ENCODE data around the gene PHKB. TPM values are rescaled to one million over a fixed set of nuclear protein-coding genes. Genes with fewer than 3 reads are reported as not detected.

The PHKB gene
- polyA plus RNA-seq, 4 donors = 77.7 to 89.0 (median 83.2) TPM

DNA sequence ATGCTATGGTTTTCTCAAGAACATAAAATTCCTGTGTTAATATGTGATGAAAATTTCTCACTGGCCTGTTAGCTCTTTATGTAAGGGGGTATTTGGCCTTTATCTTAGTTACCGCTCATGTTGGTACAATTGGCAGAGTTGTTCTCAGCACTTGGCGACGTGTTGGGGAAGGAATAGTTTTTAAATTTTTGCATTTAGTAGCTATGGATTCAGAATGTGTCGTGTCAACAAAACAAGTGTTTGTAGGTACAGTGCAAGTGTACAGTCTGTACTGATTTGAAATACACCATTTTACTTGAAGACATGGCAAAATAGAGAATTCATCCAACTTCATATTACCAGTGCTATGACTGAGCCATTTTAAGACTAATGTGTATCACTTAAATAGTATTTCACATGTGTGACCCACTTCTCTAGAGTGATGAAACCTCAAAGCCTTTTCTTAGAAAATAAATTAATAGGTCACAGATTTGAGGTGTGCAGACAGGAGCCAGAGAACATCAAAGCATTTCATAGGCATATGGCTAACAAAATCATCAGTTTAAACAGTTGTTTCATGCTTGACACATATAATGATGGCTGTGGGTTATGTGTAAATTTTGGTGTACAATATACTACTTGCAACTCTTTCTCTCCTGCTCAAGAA is 150.8 kb downstream of the PHKB start:
- DNase-seq (ENCODE audit: low read depth in 4 of 4, low spot score in 3 of 4) = no peak

DNA sequence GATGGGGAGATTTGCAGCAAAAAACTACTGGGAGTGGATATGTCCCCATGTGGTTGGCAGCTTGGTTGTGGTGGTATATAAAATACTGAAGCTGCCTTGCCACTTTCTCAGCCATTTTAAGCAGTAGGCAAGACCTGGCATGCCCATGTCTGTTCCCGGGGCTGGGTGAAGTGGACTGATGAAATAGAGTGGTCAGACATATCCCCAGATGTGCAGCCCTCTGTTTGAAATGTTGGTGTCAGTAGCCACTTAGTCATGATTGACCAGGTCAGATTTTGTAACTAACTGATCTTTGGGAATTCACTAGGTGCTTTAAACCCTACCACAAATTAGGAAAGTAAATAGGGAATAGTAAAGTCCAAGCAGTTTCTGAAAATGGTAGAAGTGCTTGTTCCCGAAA is 151.6 kb downstream of the PHKB start:
- no peak for DNase-seq (ENCODE audit: low read depth in 4 of 4, low spot score in 3 of 4)

DNA sequence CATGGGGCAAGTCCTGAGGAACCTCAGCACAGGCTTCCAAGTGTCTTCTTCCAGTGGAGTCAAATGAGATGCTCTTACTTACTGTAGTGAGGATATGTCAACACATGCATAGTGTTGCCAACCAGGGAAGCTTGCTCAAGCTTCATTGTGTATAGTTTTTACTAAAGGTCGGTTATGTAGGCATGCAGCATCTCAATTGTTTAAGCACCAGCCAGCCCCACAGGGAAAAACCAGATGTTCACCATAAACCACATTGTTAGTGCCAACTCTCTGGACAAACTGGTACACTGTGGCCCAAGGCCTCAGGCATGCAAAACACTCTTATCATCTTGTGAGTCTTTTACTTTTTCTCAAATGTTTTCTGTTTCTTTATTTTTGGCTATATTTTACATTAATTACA is 152.1 kb downstream of the PHKB start:
- no peak for DNase-seq (ENCODE audit: low read depth in 4 of 4, low spot score in 3 of 4)

DNA sequence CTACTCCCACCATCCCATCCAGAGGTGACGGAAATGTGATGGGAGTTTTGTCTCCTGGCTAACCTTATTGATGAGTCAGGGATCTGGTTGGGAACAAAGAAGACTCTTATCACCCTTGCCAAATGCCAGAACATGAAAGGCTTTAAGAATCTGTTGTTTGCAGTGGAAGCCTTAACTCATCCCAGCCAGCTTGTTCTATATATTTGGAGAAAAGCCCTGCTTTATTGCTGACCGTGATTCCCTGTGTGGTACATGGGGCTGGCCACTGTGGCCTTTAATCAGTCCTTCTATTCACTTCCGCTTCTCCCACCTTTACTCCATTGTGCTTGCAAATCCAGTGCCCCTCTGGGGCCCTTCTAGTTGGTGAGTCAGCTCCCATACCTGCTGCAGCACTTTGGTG is 156.6 kb downstream of the PHKB start:
- DNase-seq (ENCODE audit: low read depth in 4 of 4, low spot score in 3 of 4) = no peak

DNA sequence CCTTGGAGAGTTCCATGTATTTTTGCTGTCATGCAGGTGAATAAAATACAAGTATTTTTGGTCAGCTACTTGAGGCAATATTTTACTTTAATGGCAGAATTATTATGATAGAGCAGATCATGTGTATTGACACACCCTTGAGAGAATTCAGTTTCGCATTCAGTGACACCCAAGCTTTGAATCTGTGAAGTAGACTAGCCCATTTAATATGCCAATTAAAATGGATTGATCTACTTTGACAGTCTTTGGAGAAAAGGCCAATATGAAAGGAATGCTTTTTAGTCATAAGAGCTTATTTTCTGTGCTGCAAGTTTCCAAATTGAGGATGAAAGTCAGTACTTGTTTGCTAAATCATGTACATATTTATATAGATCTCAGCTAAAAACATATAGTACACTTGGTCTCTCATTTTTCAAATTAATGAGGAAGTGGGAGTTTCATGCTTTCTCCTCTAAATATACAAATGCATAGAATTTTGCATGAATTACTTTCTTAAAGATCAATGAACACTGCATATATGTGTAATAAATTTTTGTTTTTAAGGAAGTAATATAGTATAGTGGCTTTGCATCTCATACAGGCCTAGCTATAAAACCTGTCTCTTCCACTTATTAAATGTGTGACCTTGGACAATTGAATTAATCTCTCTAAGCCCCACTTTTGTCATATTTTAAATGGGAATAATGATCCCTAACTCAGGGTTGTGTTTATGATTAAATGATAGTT is 161.5 kb downstream of the PHKB start:
- DNase-seq (ENCODE audit: low read depth in 4 of 4, low spot score in 3 of 4) = no peak

DNA sequence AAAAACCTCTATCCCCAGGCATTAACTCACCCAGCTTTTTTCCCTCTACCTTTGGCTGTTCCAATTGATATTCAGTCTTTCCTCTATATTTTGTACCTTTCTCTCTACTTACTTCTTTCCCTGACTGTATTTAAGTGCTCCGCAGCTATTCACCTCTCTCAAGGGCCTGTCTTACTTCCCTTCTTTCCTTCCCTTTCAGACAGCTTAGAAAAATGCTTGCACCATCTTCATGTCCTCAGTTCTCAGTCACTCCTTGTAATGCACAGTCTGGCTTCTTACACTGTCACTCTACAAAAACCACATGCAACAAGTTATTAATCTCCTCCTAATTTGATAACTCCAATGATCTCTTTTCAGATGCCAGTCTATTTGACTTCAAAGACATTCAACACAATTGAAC is 163.4 kb downstream of the PHKB start:
- no peak for DNase-seq (ENCODE audit: low read depth in 4 of 4, low spot score in 3 of 4)

DNA sequence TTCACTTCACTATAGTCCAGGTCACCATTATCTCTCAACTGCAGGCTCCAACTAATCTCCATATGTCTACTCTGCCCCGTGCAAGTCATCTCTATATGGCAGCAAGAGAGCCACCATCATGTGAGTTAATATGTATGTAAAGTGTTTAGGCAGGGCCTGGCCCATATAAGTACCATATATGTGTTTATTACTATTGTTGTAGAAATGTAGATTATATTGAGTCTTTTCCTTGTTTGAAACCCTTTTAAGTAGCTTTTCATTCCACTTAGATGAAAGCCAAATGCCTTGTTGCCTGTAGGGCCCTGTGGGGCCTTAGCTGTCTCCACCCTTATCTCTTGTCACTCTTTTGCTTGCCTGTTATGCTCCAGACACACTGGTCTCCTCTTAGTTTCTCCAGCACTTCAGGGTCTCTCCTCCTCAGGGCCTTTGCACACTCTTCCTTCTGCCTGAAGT is 164.0 kb downstream of the PHKB start:
- DNase-seq (ENCODE audit: low read depth in 4 of 4, low spot score in 3 of 4) = no peak

DNA sequence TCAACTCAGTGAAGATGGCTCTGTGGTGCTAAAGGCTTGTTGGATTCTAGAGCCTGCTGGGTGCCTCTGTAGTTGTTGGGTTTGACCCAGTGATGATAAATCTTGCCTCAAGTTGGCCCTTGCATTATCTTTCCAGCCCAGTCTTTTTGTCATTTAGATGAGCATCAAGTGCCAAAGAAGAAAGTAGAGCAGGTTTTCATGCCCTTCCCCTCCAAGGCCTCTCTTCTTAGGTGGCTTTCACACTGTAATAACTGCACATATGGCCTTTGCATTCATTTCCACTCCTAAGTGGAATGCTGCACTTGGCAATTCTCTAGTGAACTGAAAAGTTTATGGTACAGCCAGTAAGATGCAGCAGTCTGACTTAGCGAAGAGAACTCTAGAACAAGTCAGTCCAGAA is 165.1 kb downstream of the PHKB start:
- DNase-seq (ENCODE audit: low read depth in 4 of 4, low spot score in 3 of 4) = no peak

DNA sequence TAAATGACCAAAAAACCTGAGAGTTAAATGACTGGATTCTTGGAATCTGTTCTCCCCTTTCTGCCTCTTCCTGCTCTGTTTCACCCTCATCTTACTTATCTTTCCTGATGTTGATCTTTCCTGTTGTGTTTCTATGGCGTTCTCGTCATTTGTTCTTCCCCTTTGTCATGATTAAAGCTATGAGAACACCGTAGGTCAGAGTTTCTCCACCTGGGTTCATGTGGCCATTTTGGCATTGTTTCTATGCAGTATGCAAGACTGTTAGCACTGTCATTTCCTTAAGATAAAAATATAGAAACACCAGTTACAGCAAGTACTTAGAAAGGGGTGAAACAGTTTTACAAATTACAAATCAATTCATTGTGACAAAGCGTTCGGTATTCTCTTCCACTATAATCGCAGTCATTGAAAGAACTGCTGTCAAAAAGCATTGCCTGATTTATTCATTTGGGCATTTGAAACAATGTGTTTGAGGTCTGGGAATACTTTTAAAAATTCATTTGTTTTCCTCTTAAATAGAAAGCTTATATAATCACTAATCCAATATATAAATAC is 166.0 kb downstream of the PHKB start:
- DNase-seq (ENCODE audit: low read depth in 4 of 4, low spot score in 3 of 4) = no peak

DNA sequence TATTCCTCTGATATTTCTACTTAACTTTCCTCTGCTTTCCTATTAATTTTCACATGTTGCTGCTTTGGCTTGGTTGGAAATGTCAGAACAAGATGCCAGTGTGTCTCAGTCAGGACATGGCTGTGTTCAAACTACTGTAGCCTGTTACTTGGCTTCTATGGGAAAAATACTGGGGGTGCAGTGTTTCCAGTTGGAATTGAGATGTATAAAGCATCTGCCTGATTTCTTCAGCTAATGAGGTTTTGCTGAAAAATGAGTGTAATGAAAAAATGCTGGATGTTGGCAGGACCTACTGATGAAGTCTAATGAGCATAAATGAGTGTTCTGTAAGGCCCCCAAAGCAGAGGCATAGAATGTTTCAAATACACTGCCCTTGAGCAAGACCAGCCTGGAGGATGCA is 166.6 kb downstream of the PHKB start:
- DNase-seq (ENCODE audit: low read depth in 4 of 4, low spot score in 3 of 4) = no peak

DNA sequence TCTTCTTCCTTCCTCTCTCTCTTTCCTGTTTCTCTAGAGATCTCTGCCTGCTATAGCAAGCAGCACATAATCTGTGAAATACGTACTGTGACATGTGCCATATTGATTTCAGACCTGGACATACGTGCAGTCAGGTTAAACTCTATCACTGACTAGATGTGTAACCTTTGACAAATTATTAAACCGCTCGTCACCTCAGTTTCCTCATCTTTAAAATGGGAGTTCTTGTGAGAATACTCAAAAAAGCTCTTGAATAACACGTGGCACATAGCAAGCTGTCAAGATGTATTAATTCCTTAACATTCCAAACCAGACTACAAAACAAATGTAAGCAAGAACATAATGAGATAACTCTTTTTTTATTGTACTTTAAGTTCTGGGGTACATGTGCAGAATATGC is 170.0 kb downstream of the PHKB start:
- no peak for DNase-seq (ENCODE audit: low read depth in 4 of 4, low spot score in 3 of 4)

DNA sequence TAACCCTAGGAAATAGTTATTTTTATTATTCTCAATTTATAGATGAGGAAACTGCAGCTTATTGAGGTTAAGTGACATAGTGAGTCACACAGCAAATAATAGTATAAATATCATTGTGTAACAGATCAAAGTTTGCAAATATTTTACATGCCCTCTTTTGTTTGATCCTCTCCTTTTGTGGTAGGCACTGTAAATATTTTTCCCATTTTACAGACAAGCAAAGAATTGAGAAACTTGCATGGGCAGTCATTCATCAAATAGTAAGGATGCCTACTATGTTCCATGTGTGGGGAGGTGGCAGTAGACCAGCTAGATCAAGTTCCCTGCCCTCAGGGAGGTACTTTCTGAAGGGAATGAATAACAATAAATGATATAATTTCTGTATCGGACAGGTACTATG is 173.0 kb downstream of the PHKB start:
- no peak for DNase-seq (ENCODE audit: low read depth in 4 of 4, low spot score in 3 of 4)

DNA sequence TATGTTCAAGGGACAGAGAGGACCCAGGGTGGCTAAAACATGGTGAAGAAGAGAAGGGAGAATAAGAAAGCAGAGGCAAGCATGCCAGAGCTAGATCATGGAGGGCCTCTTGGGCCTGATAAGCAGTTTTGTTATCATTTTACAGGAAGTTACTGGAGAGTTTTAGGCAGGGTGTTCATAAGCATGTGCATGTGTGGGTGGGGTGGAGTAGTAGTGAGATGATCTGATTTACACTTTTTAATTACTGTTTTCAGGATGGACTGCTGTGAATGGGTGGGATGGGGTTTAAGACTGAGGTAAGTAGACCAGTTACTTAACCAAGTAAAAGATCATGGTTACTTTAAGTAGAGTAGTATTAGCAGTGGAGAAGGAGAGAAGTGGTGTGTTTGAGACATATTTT is 173.6 kb downstream of the PHKB start:
- DNase-seq (ENCODE audit: low read depth in 4 of 4, low spot score in 3 of 4) = no peak

DNA sequence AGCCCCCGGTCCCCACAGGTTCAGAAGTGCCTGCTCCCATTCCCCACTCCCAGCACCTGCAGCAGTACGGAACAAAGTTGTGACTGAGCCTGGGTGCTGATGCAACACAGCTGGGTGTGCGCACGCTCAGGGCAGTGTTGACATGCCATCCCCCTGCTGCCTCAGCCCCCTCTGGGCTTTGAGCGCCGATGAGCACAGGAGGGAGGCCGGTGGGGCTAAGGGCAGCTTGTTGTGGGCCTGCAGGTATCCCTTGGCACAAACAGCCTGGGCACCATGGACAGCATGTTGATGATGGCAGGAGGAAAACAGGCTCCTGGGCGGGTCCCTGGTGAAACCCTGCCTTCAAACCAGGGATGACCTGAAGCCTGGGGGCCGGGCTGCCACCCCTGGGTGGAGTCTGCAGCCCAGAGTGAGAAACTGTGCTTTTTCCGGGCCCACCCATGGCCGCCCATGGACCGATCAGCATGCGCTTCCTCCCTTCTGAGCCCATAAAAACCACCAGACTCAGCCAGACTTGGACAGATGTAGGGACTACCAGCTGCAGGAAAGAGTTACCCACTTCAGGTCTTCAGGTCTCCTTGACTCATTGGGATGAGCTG is 175.5 kb downstream of the PHKB start:
- no peak for DNase-seq (ENCODE audit: low read depth in 4 of 4, low spot score in 3 of 4)

DNA sequence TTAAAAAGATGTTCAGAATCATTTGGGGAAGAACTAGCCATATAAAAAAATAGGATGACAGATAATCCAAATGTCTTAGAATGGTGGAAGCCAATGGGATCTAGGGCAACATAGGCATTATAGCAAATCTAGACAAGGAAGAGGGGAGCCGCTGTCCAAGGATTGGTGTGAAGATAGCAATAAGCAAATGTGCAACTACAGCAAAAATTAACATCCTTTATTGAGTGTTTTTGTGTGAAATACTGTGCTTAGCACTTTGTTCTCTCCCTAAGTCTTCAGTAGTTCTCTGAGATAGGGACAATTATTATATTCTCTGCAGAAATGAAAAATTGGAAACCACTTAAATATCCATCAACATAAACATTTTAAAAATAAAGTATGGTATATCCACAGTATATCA is 177.0 kb downstream of the PHKB start:
- DNase-seq (ENCODE audit: low read depth in 4 of 4, low spot score in 3 of 4) = no peak

DNA sequence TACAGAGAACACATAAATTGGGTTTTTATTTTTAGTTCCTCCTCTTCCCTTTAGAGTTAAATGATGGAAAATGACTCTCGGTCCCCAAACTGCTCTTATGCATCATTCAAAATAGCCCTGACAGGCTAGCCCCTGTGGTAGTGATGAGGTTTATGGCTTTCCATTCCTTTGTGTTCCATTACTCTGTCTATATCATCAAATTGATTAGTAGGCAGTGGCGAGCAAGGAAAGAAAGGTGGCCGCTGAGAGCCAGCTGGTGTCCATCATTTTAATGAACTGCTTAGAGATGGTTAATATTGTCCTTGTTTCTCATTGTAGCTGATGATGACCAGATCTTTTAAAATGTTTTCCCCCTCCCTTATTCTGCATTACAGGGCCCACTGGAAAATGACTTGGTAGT is 179.5 kb downstream of the PHKB start:
- DNase-seq (ENCODE audit: low read depth in 4 of 4, low spot score in 3 of 4) = no peak

DNA sequence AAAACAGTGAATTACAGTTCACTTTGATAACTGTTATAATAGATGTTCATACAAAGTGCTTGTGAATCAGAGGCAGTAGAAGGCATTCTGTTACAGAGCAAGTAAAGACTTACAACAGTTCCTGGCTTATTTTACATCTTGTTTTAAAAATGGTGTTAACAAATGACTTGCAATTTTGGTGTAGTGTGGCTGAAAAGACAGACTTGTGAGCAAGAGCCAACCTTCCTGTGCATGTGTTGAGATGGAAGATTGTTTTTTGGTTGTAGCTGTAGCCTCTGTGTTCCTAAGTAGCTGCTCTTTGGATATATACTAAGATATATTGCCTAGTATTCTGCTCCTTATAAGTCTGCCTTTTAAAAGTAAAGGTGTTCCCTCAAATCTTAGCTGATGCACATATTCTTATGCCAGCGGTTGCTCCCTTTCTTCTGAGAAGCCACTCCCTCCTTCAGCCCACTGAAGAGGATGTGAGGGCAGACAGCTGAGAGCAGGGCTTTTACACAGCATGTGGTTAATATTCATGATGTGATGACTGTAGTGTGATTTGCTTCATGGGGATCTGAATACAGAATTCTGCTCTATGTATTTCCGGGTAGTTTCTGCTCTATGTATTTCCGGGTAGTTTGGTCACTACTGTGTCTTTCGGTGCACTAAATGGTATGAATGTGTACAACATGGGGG is 182.3 kb downstream of the PHKB start:
- DNase-seq (ENCODE audit: low read depth in 4 of 4, low spot score in 3 of 4) = no peak

DNA sequence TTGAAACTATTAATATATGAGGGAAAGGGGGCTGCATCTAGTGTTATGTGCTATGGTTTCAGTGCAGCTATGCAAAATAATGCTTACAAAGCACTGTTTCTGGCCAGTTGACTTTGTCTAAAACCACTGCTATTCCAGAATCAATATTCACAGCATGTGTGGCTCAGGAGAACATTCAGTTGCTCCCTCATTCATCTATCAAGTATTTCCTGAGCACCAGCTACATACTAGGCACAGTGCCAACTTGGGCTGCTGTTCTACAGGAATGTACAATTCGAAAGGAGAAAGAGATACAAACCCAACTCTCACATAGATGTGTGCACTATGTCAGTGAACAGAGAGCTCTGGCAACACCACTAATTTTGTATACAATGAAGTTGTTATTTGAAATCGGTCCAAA is 183.0 kb downstream of the PHKB start:
- no peak for DNase-seq (ENCODE audit: low read depth in 4 of 4, low spot score in 3 of 4)

DNA sequence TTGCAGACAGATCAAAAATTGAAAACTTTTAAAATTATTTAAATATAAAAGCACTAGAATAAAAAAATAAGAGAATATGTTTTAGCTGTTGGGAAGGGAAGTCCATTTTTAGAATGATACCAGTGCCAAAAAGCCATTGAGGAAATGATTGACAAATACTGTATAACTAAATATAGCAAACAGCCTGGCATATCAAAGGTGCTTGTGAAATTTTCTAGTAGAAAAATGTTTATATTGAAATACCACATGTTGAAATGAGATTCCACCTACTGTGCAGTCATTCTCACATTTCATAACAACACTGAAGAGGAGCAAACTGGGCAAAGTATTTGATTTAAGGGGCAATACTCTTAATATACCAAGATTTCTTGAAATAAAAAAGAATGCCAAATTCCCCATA is 183.5 kb downstream of the PHKB start:
- no peak for DNase-seq (ENCODE audit: low read depth in 4 of 4, low spot score in 3 of 4)

DNA sequence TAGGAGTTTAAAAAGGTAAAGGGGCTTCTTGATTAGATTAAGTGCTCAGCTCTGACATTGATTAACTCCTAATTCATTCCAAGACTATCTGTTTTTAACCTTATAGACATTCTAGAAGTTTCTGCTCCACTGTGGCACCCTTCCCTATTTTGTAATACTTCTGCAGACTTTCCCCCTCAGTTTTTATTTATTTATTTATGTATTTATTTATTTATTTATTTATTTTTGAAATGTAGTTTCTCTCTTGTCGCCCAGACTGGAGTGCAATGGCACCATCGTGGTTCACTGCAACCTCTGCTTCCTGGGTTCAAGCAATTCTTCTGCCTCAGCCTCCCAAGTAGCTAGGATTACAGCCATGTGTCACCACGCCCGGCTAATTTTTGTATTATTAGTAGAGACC is 185.8 kb downstream of the PHKB start:
- DNase-seq (ENCODE audit: low read depth in 4 of 4, low spot score in 3 of 4) = no peak

DNA sequence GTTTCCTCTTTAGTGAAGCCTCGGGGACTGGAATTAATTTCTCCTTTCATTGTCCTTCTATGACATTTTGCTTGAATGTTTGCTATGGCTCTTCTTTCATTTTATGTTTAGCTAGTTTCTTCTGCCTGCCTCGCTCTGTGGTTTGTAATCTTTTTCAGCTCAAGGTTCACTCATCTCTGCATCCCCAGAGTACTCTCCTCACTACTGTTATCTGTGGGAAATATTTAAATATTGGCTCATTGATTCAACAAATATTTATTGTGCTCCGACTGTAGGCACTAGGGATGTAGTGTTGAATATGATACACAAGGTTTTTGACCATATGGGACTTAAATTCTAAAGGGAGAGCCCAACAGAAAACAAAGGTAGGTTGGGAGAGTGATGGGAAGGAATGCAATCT is 195.9 kb downstream of the PHKB start:
- DNase-seq (ENCODE audit: low read depth in 4 of 4, low spot score in 3 of 4) = no peak
